Ecto neural progenitor cell (in vitro differentiated cells): Measurements from ENCODE around the gene ADAMTS17.

Experiments
- DNase-seq: peaks from one replicate; pipeline ENCODE4 v3.0.0-alpha.2; 2018; ENCODE audit warnings: low spot score

ADAMTS17 gene

DNA sequence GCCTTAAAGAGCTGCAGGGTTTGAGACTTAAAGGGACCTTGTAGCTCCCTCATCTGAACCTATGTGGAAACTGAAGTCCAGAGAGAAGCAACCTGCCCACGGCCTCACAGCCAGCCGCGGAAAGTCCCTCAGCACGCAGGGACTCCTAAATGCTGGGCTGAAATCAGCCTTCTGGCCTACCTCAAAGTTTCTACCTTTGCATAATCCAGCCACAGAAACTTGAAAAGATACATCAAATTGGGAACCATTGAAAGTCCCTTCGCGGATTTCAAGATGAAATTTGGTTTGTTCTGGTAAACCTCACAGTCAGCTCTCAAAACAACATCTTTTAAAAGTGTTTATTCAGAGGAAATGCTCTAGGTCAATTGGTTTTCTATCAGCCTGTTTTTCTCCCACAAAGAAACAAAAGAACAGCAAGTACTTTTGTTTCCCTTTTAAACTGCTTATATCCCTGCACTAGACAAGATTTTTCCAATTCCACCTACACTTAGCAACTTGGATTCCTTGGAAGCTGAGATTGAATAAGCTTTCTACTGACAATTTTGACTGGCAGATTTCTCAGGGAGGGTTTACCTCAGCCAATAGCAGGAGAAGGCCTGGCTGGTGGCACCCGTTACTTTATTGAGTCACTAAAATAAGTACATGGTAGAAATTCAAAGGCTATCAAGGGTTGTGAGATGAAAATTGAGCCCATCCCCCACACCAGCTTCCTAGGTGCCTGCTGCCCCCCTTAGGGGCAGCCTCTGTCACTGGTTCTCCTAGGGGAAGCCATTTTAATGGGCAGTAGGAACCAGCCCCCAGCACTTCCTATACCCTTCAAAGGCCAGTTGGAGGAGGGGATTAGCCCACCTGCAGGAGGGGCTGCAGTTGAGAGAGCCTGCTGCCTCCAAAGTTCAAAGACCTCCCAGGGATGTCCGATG is 171.2 kb downstream of the ADAMTS17 start:
- DNase-seq, result no peak

DNA sequence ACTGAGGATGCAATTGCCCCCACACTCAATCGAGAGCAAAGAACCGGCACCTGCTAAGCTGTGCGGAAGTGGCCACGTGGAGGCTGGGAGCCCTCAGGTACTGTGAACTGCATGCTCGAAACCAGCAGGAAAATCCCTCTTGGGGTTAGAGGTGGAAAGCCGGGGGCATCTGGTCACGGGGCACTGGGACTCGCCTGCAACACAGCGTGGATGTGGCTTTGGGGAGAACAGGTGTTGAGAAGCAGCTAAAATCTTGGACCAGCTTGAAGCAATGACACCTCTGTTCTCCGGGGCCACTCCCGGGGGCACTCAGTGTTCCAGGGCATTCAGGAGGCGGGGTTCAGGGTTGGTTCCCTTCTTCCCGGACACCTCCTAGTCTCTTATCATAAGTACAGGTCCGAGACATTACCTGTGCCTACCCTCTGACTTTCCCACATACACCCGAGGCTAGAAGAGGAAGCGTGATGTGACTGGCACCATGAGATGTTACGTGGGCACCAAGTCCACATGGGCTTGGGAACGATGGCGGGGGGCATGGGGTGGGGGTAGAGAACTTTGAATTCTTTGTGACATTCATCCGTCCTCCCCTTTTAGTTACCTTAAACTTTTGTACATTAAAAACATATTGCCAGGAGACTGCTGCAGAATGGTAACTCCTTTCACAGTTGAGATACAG is 172.0 kb downstream of the ADAMTS17 start:
- DNase-seq, result no peak

DNA sequence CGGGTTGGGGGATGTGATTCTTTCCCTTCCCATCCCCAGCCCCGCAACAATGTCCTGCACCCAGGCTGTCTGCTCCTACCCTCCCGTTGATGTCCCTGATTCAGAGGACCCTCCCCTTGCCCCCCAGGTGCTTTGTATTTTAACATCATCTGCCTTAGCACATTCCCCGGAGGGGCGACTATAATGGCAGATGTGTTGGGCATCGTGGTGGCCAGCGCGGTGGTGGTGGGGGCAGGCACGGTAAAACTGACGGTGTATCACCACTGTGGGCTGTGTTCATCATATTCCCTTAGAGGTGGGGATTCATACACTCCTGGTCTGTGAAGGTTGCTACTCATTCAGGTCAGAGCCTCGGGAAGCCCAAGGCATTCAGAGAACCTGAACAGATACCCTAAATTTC is 173.0 kb downstream of the ADAMTS17 start:
- DNase-seq, result no peak

- DNase-seq, result no peak
Measured at GRCh38 chr15:100167884-100168375, 173.8 kb downstream of the ADAMTS17 start.

DNA sequence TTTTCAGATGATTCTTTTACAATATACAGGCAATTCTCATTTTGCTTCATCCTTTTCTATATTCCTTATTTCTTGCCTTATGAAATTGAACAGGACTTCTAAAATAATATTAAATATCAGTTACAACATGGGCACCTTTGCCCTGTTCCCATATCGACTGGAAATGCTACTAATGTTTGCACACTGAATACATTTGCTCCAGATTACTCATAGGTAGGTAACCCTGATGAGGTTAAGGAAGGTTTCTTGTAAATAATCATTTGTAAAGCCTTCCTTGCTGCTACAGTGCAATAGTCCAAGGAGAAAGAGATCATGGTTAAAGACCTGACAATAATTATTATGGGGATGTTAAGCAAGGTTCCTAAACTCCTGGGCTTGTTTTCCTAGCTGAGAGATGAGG is 175.5 kb downstream of the ADAMTS17 start:
- DNase-seq, result no peak

- DNase-seq, result no peak
Measured at GRCh38 chr15:100163961-100164360, 177.8 kb downstream of the ADAMTS17 start.

DNA sequence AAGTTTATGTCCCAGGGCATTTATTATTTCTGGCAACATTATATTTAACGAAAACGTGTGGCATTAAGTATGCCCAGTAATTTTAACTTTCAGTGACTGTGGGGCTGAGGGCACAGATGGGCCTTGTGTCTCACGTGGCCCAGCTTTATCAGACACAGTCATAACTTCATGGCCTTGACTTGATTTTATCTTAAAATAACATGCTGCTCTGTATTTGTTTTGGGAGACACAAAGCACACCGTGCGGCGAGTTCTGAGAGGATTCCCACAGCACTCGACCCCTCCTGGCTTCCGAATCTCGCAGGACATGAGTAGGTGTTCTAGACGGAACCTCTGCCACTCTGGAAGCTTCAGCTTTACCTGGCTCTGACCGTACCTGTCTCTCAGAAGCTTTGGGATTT is 180.8 kb downstream of the ADAMTS17 start:
- no peak for DNase-seq

DNA sequence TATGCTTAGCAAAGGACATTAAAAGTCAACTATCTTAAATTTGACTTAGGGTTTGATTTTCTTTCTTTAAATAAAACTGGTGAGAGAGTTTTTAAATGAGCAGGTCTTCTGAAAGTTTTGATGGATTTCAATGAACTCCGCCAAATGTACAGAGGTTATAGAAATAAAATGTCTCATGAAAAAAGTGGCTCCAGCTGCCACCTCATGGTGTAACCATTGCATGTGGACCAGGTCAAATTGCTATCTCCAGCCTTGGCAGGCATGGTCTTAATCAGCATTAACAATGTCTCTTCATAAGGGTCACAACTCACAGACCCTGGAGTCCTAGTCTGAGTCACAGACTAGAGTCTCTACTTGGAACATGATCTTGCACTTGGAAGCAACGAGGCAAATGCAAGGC is 182.3 kb downstream of the ADAMTS17 start:
- no peak for DNase-seq

DNA sequence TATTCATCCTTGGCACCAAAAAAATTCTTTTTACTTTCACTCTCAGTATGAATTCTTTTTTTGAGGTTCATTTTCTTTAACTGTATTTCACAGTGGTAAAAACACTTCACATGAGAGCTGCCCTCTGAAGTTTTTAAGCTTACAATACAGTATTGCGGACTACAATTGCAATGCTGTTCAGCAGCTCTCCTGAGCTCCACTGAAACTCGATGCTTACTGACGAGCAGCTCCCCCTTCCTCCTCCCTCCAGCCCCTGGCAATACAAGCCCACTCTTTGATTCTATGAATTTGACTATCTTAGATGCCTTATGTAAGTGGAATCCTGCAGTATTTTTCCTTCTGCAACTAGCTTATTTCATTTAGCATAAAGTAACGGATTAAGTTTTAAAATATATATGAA is 183.4 kb downstream of the ADAMTS17 start:
- DNase-seq, result no peak

GRCh38 chr15:100156201-100156600 is 185.6 kb downstream of the ADAMTS17 start:
- DNase-seq, result no peak

DNA sequence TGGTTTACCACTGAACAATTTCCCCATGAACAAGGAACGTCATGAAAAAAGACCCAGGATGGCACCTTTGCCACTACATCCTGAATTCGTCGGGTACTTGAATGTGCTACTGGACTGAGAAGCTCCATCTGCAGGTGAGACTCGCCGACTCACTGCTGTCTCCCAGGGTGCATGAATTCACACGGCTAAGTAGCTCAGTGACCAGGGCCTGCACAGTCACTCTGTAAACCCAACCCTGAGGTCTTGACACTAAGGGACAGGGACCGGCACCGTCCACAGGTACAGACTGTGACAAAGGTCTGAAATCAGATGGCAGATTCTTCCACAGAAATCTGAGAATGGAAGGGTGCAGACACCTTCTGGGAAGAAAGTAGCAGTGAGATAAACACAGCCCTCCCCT is 187.4 kb downstream of the ADAMTS17 start:
- DNase-seq, result no peak

- DNase-seq, result no peak
Measured at GRCh38 chr15:100152463-100152862, 189.3 kb downstream of the ADAMTS17 start.

GRCh38 chr15:100150906-100151305 is 190.9 kb downstream of the ADAMTS17 start:
- DNase-seq, result no peak

GRCh38 chr15:100147828-100148227 is 193.9 kb downstream of the ADAMTS17 start:
- no peak for DNase-seq

GRCh38 chr15:100143378-100143777 is 198.4 kb downstream of the ADAMTS17 start:
- DNase-seq, result no peak

DNA sequence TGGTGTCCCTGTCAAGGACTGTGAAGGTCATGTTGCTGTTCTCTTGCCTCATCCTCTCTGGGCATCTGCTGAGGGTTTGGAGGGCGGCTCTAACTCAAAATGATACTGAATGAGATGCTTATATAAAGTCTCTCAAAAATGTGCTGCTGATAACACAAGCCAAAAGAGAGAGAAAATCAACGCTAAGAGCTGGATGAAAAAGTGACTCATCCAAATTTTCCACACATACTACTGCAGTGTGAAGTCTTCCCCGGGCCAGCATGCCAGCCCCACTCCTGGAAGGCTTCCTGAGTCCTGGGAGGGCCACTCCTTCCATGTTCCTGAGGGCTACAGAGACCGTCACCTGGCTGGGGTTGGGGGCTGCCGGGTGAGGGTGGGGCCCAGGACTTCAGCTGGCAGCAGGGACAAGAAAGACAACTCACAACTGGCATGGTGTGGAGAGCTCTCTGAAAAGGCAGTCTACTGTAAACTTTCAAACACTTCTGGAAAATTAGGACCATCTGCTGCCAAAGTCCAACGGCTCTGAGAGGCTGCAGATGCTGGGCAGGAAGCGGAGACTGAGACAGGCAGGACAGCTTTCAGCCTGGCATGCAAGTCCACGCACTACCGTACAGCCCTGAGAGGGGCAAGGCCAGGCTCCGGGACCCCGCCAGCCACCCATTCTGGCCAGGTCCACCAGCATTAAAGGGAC is 200.3 kb downstream of the ADAMTS17 start:
- no peak for DNase-seq

DNA sequence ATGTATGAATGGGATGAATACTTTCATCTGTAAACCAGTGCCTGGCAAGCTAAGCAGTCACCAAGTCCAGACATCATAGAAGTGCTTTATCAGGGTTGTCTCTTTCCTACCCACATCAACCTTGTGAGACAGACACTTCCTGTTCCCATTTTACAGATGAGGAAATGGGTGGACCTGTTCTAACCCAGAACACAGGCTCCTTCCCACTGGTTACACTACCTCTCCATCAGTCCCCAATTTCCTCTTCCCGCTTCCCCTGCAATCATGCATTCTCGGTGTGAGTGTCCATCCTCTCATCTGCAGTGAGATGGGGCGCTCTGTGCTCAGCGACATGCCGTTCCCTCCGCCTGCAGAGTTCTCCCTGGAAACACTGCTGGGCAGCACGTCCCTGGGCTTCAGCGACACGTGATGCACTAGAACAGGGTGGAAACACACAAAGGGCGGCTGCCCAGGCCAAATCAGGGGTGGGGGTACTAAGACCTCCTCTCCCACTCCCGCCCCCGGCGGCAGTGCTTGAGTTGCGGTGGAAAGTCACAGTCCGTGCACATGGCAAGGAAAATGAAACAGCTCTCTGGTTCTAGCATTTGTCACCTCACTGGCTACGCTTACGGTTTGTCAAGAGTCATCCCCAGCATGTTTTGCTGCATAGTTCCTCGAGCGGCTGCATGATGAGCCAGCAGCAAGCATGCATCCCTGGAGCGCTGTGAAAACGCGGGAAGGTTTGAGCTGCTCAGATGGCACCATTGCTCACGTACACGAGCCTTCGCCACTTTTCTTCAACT is 201.1 kb downstream of the ADAMTS17 start:
- no peak for DNase-seq

- DNase-seq, result no peak
Measured at GRCh38 chr15:100134586-100134985, 207.2 kb downstream of the ADAMTS17 start.

GRCh38 chr15:100134089-100134583 is 207.6 kb downstream of the ADAMTS17 start:
- no peak for DNase-seq

GRCh38 chr15:100133001-100133400 is 208.8 kb downstream of the ADAMTS17 start:
- DNase-seq, result no peak

DNA sequence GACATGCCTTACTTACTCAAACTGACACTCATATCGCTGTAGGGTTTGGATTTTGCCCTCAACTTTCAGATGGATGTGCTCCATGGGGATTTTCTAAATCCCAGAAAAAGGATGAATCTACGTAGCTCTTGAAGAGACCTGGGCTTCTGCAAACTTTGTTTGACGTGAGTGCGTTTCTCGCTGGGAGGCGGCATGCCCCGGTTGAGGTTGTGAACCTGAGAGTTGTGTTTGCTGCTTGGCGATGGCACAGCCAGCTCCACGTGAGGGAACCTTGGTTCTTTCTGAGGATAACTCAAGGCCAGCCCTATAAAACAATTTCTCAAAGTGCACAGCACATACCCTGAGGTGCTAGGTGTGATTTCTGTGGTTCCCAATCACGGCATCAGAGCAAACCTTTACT is 209.5 kb downstream of the ADAMTS17 start:
- no peak for DNase-seq
